SK-N-MC (cell line): ENCODE data around the gene PRKG1.

Experiments used
- EZH2 ChIP-seq: fragments of 200-600 bp; sonication (generic); IDR thresholded peaks from one replicate; pipeline ENCODE4 v1.6.1; 2017; ENCODE audit warnings: antibody characterized with exemption
- FOXP2 ChIP-seq: optimal IDR thresholded peaks from 2 replicates; pipeline ENCODE3; 2011; ENCODE audit warnings: mild to moderate bottlenecking, moderate library complexity; ENCODE audit not compliant: insufficient read depth; ENCODE audit errors: extremely low read length, control extremely low read depth
- POLR2AphosphoS5 ChIP-seq: IDR thresholded peaks from 2 replicates; pipeline ENCODE4 v1.6.1; 2012; ENCODE audit warnings: mild to moderate bottlenecking, low read depth, low read length, borderline replicate concordance

- no peak for TF ChIP-seq EZH2
- no peak for TF ChIP-seq POLR2AphosphoS5
- TF ChIP-seq FOXP2: no peak
These were observed 289.1 kb downstream of the PRKG1 start for GRCh38 chr10:51363415-51363814.
